DND-41 (cell line): ENCODE results near the gene PIK3AP1.

ENCODE experiments used
- ATAC-seq: fragments of 200-7000 bp; cut with Tn5 transposase; 3 replicates; pipeline ENCODE4 v1.9.1; 2021; ENCODE audit warnings: low read depth; ENCODE audit not compliant: insufficient read depth
- DNase-seq: peaks from one replicate; pipeline ENCODE4 v3.0.0-alpha.2; 2020
- H2AFZ ChIP-seq: 2 replicates; pipeline ENCODE4 v1.6.0; 2012; ENCODE audit warnings: low read depth, low read length
- H3K27ac ChIP-seq: 2 replicates; pipeline ENCODE4 v1.5.1; 2012; ENCODE audit warnings: low read length, inconsistent platforms
- H3K27me3 ChIP-seq: fragments of 200-600 bp; sonication (generic); 2 replicates; pipeline ENCODE4 v1.6.0; 2012; ENCODE audit warnings: low read length, mild to moderate bottlenecking, inconsistent platforms; ENCODE audit not compliant: insufficient read depth, poor library complexity
- H3K36me3 ChIP-seq: 2 replicates; pipeline ENCODE4 v1.5.1; 2012; ENCODE audit warnings: low read length, inconsistent platforms; ENCODE audit not compliant: insufficient read depth
- H3K4me1 ChIP-seq: 2 replicates; pipeline ENCODE4 v1.5.1; 2012; ENCODE audit warnings: mild to moderate bottlenecking, low read length; ENCODE audit not compliant: insufficient read depth
- H3K4me2 ChIP-seq: 2 replicates; pipeline ENCODE4 v1.6.0; 2012; ENCODE audit warnings: mild to moderate bottlenecking, moderate library complexity, low read length, inconsistent platforms; ENCODE audit not compliant: insufficient read depth
- H3K4me3 ChIP-seq, 2 experiments: fragments of 200-600 bp in 1 of 2; shearing (Covaris generic) in 1 of 2; 2 replicates each; pipeline ENCODE4 v1.5.1; 2012 to 2016; ENCODE audit warnings: inconsistent platforms in 2 of 2, low read length in 2 of 2, mild to moderate bottlenecking in 2 of 2, low read depth in 1 of 2, moderate library complexity in 1 of 2
- H3K79me2 ChIP-seq: 2 replicates; pipeline ENCODE4 v1.6.0; 2012; ENCODE audit warnings: low read length, inconsistent platforms; ENCODE audit not compliant: insufficient read depth
- H3K9ac ChIP-seq: 2 replicates; pipeline ENCODE4 v1.6.0; 2012; ENCODE audit warnings: low read depth, mild to moderate bottlenecking, inconsistent platforms, low read length, moderate library complexity
- H3K9me3 ChIP-seq: 2 replicates; pipeline ENCODE4 v1.5.1; 2012; ENCODE audit warnings: low read length, moderate library complexity, mild to moderate bottlenecking, inconsistent platforms; ENCODE audit not compliant: insufficient read depth, severe bottlenecking
- H4K20me1 ChIP-seq: 2 replicates; pipeline ENCODE4 v1.6.0; 2012; ENCODE audit warnings: low read length; ENCODE audit not compliant: insufficient read depth
- CTCF ChIP-seq: IDR thresholded peaks from 2 replicates; pipeline ENCODE4 v1.5.1; 2012; ENCODE audit warnings: borderline replicate concordance, low read length, moderate library complexity, mild to moderate bottlenecking; ENCODE audit not compliant: poor library complexity, severe bottlenecking; ENCODE audit errors: extremely low read depth
- EZH2 ChIP-seq: IDR thresholded peaks from 3 replicates; pipeline ENCODE4 v1.6.1; 2012; ENCODE audit warnings: borderline replicate concordance, low read depth, mild to moderate bottlenecking, moderate library complexity, low read length, inconsistent platforms; ENCODE audit not compliant: severe bottlenecking

Gene PIK3AP1

GRCh38 chr10:96616961-96617360 is 103.4 kb downstream of the PIK3AP1 start:
- DNase-seq: no peak
- no peak overlapping the region for H3K4me2 ChIP-seq
- no peak for ATAC-seq
- no peaks in the 10 kb centered on the region for H3K27me3 ChIP-seq
- H2AFZ ChIP-seq: no peak overlapping the region
- TF ChIP-seq CTCF (no peak), EZH2 (no peak)
- H3K4me1 ChIP-seq: no peaks in the 10 kb centered on the region
- no peak overlapping the region for H3K9ac ChIP-seq
- H3K79me2 ChIP-seq: no peaks in the 10 kb centered on the region
- H4K20me1 ChIP-seq: no peaks in the 10 kb centered on the region
- no peak overlapping the region for H3K4me3 ChIP-seq
- no peaks in the 10 kb centered on the region for H3K36me3 ChIP-seq
- no peaks in the 10 kb centered on the region for H3K9me3 ChIP-seq
- H3K27ac ChIP-seq: no peak overlapping the region

GRCh38 chr10:96614515-96614914 is 105.8 kb downstream of the PIK3AP1 start:
- ATAC-seq: no peak
- no peak for DNase-seq
- no peak overlapping the region for H2AFZ ChIP-seq

GRCh38 chr10:96613576-96613975 is 106.7 kb downstream of the PIK3AP1 start:
- no peaks in the 10 kb centered on the region for H3K4me1 ChIP-seq
- H3K9me3 ChIP-seq: no peaks in the 10 kb centered on the region
- no peaks in the 10 kb centered on the region for H3K27me3 ChIP-seq
- no peak overlapping the region for H3K4me2 ChIP-seq
- TF ChIP-seq EZH2 (no peak), CTCF (no peak)
- no peaks in the 10 kb centered on the region for H3K36me3 ChIP-seq
- DNase-seq: no peak
- no peak overlapping the region for H2AFZ ChIP-seq
- no peaks in the 10 kb centered on the region for H3K79me2 ChIP-seq
- no peak overlapping the region for H3K9ac ChIP-seq
- no peak overlapping the region for H3K27ac ChIP-seq
- no peak overlapping the region for H3K4me3 ChIP-seq
- ATAC-seq: no peak
- H4K20me1 ChIP-seq: no peaks in the 10 kb centered on the region

More at GRCh38 chr10:96614515-96614914, 105.8 kb downstream of the PIK3AP1 start:
- Histone ChIP-seq H3K27me3 (no peaks in the 10 kb centered on the region), H3K4me2 (no peak overlapping the region), H3K36me3 (no peaks in the 10 kb centered on the region), H3K4me3 (no peak overlapping the region), H4K20me1 (no peaks in the 10 kb centered on the region), H3K27ac (no peak overlapping the region), H3K9ac (no peak overlapping the region), H3K9me3 (no peaks in the 10 kb centered on the region), H3K79me2 (no peaks in the 10 kb centered on the region), H3K4me1 (no peaks in the 10 kb centered on the region)
- TF ChIP-seq EZH2 (no peak), CTCF (no peak)

GRCh38 chr10:96612055-96612830 is 108.1 kb downstream of the PIK3AP1 start:
- Histone ChIP-seq H3K4me2 (no peak overlapping the region), H2AFZ (no peak overlapping the region), H3K9me3 (no peaks in the 10 kb centered on the region), H3K4me1 (no peaks in the 10 kb centered on the region), H3K27ac (no peak overlapping the region), H3K27me3 (no peaks in the 10 kb centered on the region), H3K79me2 (no peaks in the 10 kb centered on the region), H3K36me3 (no peaks in the 10 kb centered on the region), H3K9ac (no peak overlapping the region), H4K20me1 (no peaks in the 10 kb centered on the region), H3K4me3 (no peak overlapping the region)
- DNase-seq (no peak), ATAC-seq (no peak)
- TF ChIP-seq CTCF (no peak), EZH2 (no peak)
